ENCODE measurements around the gene ZDHHC9. TPM values are rescaled to one million over a fixed set of nuclear protein-coding genes. Genes with fewer than 3 reads are reported as not detected.
A peak's percentile ranks its signal among the peaks of the same experiment; 100 is the strongest.

The ZDHHC9 gene
- total and polyA plus RNA-seq, 9 of the 15 experiments (the other 6 are each of a cell fraction or from before 2014, with no cell fraction given) = 6.8 to 22.4 (median 9.1) TPM

DNA sequence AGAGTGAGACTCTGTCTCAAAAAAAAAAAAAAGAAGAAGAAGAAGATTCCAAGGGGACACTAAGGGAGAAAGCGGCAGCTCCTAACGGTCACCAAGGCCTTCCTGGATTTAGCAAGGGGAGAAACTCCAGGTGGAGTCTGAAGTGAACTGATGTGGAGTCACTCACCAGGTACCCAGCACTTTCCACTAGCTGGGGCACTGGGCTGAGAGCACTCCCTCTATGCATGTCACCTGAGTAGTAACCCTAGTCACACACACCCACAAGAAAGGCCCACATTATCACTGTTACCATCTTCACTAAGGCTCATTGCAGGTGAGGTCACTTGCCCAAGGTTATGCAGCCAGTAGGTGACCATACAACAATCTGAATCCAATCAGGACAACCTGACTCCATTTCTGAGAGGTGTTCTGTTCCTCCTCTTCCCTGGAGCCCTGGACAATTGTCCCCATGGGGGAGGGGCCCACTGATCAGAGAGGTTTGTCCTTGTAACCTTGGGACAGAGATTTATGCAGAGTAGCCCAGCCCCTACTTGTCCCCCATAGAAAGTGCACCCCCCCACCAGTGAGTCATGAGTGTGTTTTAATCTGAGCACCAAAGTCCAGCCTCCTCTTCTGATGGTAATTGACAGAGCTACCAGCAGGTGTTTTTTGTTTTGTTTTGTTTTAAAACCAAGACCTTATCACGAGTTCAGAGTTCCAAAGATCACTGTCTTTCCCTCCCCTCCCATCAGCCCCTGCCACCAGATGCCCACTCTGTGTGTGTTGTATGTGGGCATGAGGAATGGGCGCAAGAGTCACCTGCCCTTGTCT is 69.8 kb downstream of the ZDHHC9 start:
- CTCF ChIA-PET (ENCODE audit: low intra/inter-chr PET ratio) = no interaction called here
- no TSS peak for BruUV-seq (replicated peaks)
- ATAC-seq = peak; percentile 64
- Histone ChIP-seq H3K9me1 (ENCODE audit: control insufficient read depth, insufficient read depth, low read length) (no peaks in the 10 kb centered on the region), H3K27me3 (ENCODE audit: control insufficient read depth in 2 of 2, insufficient read depth in 2 of 2, low read length in 2 of 2) (no peaks in the 10 kb centered on the region), H3K27ac (ENCODE audit: extremely low read depth, low read depth, low read length) (no peak overlapping the region), H3K36me3 (ENCODE audit: control insufficient read depth, insufficient read depth, low read length) (no peaks in the 10 kb centered on the region), H4K20me1 (replicated peaks; ENCODE audit: control insufficient read depth, insufficient read depth, low read length) (no peaks in the 10 kb centered on the region), H3K9me3 (replicated peaks; ENCODE audit: control insufficient read depth, insufficient read depth, low read depth, low read length) (no peaks in the 10 kb centered on the region), H3K4me2 (ENCODE audit: insufficient read depth, low read length) (no peak overlapping the region), H3K4me3 (no peak overlapping the region), H2AFZ (ENCODE audit: low read depth, low read length) (no peak overlapping the region), H3K9ac (ENCODE audit: insufficient read depth in 1 of 2, low read depth in 2 of 2, low read length in 2 of 2) (no peak overlapping the region), H3K4me1 (replicated peaks in 1 of 2; ENCODE audit: control insufficient read depth in 2 of 2, insufficient read depth in 2 of 2, low read length in 2 of 2) (peaks cover 0 to 6% of the 10 kb centered on the region in 2 experiments; a peak in 2 of 5 replicates), H3K79me2 (ENCODE audit: control insufficient read depth, insufficient read depth, low read length) (no peaks in the 10 kb centered on the region)
- no peak for FAIRE-seq
- POLR2A ChIA-PET = interaction anchor here (1.0 kb wide), 1 partner anchor 16 kb away, joined by 3 read pairs; no protein-coding TSS in a partner anchor
- WGBS (ENCODE audit: insufficient coverage, low coverage, missing lambda C conversion rate) = 54% methylated on average over 3 of the region's 4 CpGs
- TF ChIP-seq FUS (optimal IDR thresholded peaks at IDR 0.05; ENCODE audit: low read depth, low read length) = no peak
- TF ChIP-seq HDGF (IDR thresholded peaks at IDR 0.05) = no peak
- TF ChIP-seq, protein P1, sequence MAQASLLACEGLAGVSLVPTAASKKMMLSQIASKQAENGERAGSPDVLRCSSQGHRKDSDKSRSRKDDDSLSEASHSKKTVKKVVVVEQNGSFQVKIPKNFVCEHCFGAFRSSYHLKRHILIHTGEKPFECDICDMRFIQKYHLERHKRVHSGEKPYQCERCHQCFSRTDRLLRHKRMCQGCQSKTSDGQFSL (CRISPR knock-in tag; IDR thresholded peaks at IDR 0.05) = peak; percentile 33; the same call in 1 of the 2 replicates
- TF ChIP-seq, protein P1 (tag; IDR thresholded peaks at IDR 0.05) = no peak
- TF ChIP-seq, protein P2, sequence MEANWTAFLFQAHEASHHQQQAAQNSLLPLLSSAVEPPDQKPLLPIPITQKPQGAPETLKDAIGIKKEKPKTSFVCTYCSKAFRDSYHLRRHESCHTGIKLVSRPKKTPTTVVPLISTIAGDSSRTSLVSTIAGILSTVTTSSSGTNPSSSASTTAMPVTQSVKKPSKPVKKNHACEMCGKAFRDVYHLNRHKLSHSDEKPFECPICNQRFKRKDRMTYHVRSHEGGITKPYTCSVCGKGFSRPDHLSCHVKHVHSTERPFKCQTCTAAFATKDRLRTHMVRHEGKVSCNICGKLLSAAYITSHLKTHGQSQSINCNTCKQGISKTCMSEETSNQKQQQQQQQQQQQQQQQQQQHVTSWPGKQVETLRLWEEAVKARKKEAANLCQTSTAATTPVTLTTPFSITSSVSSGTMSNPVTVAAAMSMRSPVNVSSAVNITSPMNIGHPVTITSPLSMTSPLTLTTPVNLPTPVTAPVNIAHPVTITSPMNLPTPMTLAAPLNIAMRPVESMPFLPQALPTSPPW (CRISPR knock-in tag; IDR thresholded peaks at IDR 0.05) = 0 out of 2 replicates have a peak, but pooled peaks have one; percentile 22
- TF ChIP-seq BCOR (IDR thresholded peaks at IDR 0.05) = no peak
- TF ChIP-seq ESRRA (IDR thresholded peaks at IDR 0.05; ENCODE audit: borderline replicate concordance, low read depth) = peak; percentile 42; the same call in 1 of the 2 replicates
- no peak for TF ChIP-seq ZNF354B (CRISPR knock-in tag; IDR thresholded peaks at IDR 0.05)
- no peak for TF ChIP-seq FOXK2 (conservative IDR thresholded peaks at IDR 0.05 in 1 of 2, IDR thresholded peaks at IDR 0.05 in 1 of 2; ENCODE audit: low read depth in 2 of 2)
- intact Hi-C loops (cut with micrococcal nuclease) (no loop called here), in situ Hi-C loops (cut with MboI) (no loop called here)
- peak in 1 of 4 experiments; percentile 12 for DNase-seq (ENCODE audit: extremely low read depth in 1 of 4, low spot score in 3 of 4)

Measured in K562 (cell line).